GM19328 (cell line): Measurements from ENCODE around the gene SETD1A.

Experiments used
- ATAC-seq: cut with Tn5 transposase; IDR thresholded peaks from one replicate; pipeline ENCODE4 v1.9.1; 2021; ENCODE audit warnings: mild to moderate bottlenecking, moderate library complexity; ENCODE audit not compliant: unreplicated experiment

SETD1A gene

DNA sequence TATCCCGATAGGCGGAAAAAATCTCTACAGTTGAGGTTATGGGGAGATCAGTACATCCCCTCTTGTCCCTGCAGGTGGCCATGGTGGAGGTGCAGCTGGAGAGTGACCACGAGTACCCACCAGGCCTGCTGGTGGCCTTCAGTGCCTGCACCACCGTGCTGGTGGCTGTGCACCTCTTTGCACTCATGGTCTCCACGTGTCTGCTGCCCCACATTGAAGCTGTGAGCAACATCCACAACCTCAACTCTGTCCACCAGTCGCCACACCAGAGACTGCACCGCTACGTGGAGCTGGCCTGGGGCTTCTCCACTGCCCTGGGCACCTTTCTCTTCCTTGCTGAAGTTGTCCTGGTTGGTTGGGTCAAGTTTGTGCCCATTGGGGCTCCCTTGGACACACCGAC lies 4.4 kb upstream of the SETD1A start:
- no peak for ATAC-seq

GRCh38 chr16:30953511-30954124 lies 3.9 kb upstream of the SETD1A start:
- no peak for ATAC-seq

DNA sequence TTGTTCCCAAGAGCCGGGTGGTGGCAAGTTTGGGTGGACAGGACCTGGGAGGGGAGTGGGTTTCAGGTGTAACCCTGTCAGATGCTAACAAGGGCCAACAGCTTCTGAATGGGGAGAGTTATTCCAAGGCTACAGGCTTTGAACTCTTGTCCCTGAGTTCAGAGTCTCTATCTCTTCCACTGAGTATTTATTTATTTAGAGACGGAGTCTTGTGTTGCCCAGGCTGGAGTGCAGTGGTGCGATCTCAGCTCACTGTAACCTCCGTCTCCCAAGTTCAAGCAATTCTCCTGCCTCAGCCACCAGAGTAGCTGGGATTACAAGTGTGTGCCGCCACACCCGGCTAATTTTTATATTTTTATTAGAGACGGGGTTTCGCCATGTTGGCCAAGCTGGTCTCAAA lies 2.6 kb upstream of the SETD1A start:
- no peak for ATAC-seq

GRCh38 chr16:30956601-30957455 lies 726 bp upstream of the SETD1A start:
- peak; percentile 42 for ATAC-seq

DNA sequence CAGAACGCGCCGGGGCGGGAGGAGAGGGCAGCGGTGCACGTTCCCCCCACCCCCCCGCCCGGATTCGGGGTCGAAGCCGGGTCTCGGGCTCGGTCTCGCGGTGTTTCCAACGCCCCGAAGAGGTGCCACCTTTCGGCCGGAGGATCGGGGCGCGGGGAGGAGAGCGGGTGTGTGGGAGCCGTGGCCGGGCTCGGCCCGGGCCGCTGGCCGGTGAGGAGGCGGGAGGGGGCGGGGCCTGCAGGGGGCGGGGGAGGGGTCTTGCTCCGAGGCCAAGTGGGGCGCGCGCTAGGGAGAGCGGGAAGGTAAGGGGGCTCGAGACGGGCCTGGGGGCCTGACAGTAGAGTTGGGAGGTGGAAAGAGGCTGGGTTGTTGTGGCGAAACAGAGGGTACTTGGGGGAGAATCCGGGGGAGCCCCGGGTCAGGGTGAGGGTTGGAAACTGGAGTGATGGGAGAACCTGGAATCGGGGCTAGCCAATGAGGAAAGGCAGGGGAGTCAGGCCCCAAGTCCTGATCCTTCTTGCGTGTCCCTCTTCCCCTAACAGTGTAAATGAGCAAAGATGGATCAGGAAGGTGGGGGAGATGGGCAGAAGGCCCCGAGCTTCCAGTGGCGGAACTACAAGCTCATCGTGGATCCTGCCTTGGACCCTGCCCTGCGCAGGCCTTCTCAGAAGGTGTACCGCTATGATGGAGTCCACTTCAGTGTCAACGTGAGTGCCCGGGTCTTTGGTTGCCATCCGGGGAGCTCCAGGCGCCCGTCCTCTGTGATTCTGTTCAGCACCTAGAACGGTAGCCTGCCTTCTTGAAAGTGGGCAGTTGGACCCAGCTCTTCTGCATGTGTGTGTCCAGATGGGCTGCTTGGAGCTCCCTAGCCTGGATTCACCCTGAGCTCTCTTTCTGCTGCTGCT lies 873 bp downstream of the SETD1A start:
- ATAC-seq: peak; percentile 31

DNA sequence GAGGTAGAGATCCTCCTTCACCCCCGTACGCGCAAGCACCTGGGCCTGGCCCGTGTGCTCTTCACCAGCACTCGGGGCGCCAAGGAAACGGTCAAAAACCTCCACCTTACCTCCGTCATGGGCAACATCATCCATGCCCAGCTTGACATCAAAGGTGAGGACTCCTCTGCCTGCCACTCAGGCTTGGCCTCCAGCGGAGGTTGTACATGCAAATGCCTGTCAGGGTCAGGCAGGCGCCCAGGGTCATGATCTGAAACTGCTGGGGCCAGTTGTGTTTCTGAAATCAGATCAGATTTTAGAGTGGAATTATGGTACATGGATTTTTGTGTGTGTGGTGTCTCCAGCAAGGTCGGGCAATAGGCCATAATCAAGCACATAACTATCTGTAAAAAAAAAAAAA lies 3.8 kb downstream of the SETD1A start:
- ATAC-seq: no peak

GRCh38 chr16:30963925-30964511 lies 6.5 kb downstream of the SETD1A start:
- no peak for ATAC-seq

DNA sequence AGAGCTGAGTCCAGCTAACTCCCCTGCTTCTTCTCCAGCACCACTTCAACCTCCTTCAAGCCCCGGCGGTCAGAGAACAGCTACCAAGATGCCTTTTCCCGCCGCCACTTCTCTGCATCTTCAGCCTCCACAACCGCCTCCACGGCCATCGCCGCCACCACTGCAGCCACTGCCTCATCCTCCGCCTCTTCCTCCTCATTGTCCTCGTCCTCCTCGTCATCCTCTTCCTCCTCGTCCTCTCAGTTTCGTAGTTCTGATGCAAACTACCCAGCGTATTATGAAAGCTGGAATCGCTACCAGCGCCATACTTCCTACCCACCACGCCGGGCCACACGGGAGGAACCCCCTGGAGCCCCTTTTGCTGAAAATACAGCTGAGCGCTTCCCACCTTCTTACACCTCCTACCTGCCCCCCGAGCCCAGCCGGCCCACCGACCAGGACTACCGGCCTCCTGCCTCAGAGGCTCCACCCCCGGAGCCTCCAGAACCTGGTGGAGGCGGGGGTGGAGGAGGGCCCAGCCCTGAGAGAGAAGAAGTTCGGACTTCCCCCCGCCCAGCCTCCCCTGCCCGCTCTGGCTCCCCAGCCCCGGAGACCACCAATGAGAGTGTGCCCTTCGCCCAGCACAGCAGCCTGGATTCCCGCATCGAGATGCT lies 7.1 kb downstream of the SETD1A start:
- no peak for ATAC-seq

- no peak for ATAC-seq
Measured at GRCh38 chr16:30965436-30965835, 7.9 kb downstream of the SETD1A start.

DNA sequence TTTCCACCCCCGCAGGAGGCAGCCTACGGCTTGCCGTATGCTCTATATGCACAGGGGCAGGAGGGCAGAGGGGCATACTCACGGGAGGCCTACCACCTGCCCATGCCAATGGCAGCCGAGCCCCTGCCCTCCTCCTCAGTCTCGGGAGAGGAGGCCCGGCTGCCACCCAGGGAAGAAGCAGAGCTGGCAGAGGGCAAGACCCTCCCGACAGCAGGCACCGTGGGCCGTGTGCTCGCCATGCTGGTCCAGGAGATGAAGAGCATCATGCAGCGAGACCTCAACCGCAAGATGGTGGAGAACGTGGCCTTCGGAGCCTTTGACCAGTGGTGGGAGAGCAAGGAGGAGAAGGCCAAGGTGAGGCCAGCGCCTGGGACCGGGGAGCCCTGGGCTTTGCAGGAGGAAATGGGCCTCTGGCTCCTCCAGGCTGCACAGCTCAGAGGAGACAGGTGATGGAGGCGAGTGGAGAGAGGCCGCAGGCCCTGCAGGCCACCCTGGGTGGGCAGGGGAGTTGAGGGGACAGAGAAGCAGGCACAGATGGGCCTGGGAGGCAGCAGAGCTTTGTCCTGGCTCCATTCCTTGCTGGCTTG lies 8.6 kb downstream of the SETD1A start:
- no peak for ATAC-seq

- no peak for ATAC-seq
Measured at GRCh38 chr16:30967795-30968194, 10.2 kb downstream of the SETD1A start.

DNA sequence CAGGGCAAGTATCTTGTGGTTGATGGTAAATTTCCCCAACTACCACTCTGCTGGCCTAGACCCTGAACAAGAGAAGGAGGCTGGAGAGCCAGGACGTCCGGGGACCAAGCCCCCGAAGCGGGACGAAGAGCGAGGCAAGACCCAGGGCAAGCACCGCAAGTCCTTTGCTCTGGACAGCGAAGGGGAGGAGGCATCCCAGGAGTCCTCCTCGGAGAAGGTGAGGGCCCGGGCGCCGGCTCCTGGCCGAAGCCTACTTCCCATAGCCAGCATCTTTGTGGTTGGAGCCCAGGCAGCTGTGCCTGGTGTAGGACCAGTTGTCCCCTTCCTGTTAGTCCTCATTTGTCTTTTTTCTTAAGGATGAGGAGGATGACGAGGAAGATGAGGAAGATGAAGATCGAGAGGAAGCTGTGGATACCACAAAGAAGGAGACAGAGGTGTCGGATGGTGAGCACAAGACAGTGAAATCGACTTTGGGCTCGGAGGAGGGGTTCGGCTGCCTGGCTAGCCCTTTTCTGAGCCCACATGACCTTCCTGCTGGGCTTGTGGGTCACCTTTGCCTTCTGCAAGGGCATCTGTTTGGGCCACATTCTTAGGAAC lies 11.8 kb downstream of the SETD1A start:
- no peak for ATAC-seq

GRCh38 chr16:30971298-30971697 lies 13.7 kb downstream of the SETD1A start:
- no peak for ATAC-seq

GRCh38 chr16:30972872-30973271 lies 15.3 kb downstream of the SETD1A start:
- no peak for ATAC-seq

DNA sequence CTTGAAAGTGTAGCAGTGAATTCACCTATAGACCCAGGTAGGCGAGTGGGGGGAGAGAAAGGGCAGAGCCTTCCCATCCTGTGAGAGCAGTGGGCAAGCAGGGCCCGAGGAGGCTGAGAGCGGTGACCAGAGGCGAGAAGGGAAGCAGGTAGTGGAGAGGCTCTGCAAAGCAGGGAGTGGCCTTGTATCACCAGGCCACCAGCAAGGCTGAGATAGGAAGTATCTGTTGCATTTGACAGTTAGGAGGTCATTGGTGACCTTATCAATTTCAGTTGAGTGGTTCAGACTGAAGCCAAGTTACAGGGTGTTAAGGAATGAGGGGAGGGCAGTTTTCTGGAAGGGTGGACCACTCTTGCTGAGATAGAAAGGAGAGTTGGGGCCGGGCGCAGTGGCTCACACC lies 16.8 kb downstream of the SETD1A start:
- no peak for ATAC-seq

GRCh38 chr16:30976486-30976885 lies 18.9 kb downstream of the SETD1A start:
- no peak for ATAC-seq

GRCh38 chr16:30977502-30977901 lies 19.9 kb downstream of the SETD1A start:
- no peak for ATAC-seq

- no peak for ATAC-seq
Measured at GRCh38 chr16:30979170-30980022, 21.8 kb downstream of the SETD1A start.

DNA sequence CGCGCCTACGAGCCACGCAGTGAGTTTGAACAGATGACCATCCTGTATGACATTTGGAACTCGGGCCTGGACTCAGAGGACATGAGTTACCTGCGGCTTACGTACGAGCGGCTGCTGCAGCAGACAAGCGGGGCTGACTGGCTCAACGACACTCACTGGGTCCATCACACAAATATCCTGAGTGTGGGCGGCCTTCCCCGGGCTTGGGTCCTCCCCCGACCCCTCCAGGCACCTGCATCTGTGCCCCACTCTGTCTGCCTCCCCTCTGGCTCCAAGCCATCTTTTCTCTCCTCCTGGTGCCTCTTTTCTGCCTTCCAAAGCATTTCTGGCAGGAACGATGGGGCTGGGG lies 22.4 kb downstream of the SETD1A start:
- no peak for ATAC-seq
